Measurements from ENCODE around the gene HCRT.
"Not testable (repeated sequence)": the region's sequence is repeated elsewhere in the genome, so short reads cannot be mapped to it uniquely, and the experiment has no call there.

The HCRT gene

DNA sequence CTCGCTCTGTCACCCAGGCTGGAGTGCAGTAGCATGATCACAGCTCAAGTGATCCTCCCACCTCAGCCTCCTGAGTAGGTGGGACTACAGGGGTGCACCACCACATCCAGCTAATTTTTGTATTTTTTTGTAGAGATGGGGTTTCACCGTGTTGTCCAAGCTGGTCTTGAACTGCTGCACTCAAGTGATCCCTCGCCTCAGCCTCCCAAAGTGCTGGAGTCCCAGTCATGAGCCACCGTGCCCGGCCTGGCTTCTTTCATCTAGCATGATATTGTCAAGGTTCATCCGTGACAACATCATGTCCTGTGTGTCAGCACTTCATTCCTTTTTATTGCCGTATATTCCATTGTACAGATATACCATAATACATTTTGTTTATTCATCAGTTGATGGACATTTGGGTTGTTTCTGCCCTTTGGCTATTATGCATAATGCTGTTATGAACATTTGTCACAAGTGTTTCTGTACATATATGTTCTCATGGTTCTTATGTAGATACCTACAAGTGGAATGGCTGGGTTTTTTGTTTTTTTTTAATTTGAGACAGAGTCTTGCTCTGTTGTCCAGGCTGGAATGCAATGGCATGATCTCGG, 12.4 kb upstream of the HCRT start:
- DNase-seq (ENCODE audit: low read depth), result no peak

DNA sequence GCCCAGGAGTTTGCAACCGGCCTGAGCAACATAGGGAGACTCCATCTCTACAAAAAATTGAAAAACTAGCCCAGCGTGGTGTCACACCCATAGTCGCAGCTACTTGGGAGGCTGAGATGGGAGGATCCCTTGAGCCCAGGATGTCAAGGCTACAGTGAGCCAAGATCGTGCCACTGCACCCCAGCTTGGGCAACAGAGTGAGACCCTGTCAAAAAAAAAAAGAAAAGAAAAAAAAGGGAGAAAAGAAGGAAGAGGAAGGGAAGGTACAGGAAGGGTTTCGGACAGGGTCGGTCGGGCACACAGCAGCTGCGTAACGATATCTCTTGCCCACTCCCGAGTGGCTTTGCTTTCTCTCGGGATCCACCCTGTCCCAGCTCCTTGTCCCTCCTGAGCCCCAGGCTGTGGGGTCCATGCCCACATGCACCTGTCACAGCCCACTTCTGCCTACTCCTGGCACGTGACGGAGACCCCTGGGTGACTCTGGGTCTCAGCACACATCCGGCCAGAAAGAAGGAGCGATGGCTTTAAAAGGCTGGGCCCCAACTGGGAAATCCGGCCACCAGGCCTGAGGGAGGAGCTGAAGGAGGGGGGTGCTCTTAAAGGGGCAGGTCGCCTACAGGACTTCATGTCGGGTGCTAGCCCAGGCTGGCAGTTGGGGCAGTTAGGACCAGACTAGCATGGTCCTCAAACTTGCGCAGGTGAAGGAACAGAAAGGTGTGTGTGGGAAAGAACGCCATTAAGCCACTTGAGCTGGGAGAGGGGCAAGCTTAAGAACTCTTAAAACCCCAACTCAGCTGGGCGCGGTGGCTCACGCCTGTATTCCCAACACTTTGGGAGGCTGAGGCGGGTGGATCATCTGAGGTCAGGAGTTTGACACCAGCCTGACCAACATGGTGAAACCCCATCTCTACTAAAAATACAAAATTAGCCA, 9.0 kb upstream of the HCRT start, which contains the start of gene GHDC:
Gene GHDC (minus strand): TSS at position 526 of the 931 bp plus-strand sequence. CDS start 913 bp downstream, outside the sequence.
- DNase-seq (ENCODE audit: low read depth), result peak; percentile 71

DNA sequence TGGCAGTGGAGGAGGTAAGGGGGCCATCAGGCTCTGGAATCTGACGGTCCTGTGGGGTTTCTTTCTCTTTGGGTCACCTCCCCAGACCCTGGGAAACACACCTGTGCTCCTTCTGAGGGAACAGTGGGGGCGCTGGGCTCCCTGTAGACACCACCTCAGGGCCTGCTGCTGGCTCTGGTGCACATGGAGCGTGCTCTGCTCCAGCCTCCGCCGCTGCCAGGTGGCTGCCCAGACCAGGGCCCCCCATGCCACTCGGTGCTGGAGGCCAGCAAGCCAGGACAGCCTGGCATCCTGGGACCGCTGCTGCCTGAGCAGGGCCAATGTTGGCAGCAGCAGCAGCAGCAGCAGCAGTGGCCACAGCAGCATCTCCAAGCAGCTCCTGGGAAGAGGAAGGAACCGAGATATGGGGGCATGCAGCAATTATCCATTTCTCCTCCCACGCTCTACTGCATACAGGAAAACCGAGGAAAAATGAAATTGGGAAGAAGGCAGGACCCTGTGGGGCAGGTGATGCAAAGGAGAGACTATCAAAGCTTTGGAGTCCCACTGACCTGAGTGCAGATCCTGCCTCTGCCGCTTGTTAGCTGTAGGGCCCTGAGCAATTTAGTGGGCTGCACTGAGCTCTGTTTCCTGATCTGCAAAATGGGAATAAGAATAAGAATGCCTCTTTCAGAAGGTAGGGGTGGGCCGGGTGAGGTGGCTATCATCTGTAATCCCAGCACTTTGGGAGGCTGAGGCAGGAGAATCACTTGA, 8.1 kb upstream of the HCRT start:
- no peak for DNase-seq (ENCODE audit: low read depth)

DNA sequence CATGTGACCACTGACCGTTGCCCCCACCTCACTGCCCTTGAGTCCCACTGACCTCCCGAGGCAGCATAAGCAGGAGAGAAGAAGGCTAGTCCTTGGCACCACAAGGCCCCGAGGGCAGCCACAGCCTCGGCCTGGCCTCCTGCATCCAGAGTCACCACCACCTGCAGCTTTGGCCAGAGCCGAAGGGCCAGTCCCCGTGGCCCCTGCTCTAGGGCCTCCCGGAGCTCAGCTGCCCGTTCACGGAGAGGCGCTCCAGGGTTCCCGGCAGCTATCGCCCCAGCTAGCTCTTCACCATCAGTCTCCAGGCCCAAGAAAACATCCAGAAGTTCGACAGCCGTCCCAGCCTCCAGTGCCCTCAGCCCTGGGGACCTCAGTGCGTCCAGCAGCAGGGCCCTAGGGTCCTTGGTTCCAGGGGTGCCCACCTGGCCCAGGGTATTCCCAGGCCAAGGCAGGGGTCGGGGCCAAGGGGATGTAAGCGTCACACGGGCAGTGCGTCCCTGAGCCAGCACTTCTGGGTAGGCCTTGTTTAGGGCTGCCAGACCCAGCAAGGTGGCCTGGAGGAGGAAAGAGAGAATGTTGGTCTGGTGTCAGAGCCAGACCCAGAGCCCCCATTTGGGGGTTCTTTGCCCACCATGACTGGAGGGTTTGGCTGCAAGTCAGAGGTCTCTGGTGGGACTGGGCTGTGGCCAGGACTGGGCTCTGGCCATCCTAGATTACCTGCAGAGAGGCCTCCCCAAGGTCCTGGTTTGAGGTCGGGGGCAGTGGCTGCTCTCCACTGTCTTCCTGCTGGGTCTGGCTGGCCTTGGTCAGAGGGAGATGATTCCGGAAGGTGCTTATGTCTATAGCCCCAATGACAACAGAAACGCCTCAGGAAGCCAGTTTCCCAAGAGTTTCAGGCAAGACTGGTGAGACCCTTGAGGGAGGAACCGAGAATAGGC, 7.2 kb upstream of the HCRT start:
- no peak for DNase-seq (ENCODE audit: low read depth)

DNA sequence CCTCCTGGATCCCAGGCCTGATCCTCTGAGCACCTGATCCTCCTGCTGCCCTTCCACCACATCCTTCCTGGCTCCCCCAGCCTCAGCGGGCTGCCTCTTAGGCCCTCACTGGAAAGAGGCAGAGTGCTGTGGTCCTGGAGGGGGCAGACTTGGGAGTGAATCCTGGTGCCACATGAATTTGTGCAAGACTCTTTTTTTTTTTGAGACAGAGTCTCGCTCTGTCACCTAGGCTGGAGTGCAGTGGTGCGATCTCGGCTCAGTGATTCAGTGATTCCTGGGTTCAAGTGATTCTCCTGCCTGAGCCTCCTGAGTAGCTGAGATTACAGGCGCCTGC, 6.0 kb upstream of the HCRT start:
- DNase-seq (ENCODE audit: low read depth), result no peak

DNA sequence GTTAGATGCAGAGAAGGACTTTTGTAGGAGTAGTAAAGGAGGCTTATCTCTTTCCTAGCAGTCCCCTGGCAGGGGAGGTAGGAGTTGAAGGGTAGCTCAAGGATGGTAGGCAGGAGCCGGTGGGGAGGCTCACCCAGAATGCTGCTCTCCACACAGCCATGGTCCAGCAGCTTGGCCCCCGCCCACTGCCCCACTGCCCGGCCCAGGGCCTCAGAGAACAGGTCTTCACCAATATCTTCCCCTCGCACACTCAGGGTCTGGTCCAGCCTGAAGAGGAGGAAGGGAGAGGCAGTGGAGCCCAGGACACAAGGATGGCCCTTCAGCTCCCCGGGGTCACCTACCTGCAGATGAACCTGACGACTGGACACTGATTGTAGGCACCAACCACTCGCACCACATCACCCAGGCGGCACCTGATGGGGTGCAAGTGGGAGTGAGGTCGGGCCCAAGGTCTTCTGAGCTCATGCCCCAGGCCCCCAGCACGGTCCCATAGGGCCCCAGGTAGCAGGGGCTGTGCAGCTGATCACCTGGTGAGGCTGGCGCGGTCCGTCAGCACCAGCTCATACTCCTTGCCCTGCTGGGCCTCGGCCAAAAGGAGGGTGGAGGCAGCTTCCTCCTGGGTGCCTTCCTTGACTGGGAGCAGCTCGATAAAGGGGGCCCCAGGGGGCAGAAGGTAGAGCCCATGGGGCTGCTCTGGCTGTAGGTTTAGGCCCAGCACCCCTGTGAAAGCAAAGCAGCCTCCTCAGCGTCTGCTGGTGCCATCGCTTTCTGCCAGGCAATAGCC, 5.4 kb upstream of the HCRT start:
- DNase-seq (ENCODE audit: low read depth), result no peak

DNA sequence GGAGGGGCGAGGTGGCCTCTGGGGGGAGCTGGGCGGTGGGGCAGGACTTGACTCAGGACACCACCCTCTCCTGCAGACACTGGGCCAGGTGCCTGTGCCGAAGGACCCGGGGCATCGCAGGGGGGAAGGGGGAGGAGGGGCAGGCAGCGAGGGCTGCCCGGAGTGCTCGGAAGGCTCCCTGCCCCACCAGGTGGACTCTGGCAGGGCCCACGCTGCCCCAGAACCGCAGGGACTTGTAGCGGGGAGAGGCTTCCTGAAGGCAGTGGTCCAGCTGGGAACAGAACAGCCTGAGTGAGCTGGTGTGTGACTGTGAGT, 4.4 kb upstream of the HCRT start:
- no peak for DNase-seq (ENCODE audit: low read depth)

DNA sequence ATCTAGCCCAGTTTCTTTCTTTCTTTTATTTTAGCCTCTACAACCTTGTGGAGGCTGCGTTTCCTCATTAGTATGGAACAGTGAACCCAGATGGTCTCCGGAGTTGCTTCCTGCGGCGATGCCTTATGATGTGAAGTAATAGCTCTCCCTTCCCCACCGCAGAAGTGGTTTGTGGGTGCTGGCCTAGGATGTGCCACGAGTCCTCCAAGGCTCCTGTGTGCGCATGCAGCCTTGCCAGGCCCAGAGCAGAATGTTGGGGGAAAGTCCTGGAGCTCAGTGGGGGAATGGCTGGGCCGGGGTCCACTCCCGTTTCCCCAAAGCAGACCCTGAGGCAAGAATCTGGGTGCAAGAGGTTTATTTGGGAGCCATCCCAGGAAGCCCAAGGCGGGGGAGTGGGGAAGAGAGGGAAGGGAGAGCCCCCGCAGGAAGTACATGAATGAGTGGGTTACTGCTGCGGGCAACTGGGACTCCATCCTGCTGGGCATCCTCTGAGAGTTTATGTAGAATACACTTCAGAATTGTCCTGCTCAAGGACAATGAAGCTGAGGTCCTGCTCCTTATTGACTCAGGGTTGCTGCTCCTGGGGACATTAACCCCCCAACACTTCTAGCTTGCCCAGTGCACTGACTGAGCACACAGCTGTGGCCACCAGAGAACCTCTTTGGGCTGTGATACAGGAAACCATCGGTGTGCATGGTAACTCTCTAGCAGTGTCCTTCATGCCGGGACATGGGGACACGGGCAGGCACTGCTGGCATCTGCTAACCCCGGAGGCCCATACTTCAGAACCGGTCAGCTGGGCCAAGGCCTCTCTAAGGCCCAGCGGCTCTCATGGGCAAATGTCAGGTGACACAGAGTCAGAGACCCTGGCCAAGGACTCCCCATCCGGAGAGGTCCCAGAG, 3.7 kb upstream of the HCRT start:
- DNase-seq (ENCODE audit: low read depth), result no peak

DNA sequence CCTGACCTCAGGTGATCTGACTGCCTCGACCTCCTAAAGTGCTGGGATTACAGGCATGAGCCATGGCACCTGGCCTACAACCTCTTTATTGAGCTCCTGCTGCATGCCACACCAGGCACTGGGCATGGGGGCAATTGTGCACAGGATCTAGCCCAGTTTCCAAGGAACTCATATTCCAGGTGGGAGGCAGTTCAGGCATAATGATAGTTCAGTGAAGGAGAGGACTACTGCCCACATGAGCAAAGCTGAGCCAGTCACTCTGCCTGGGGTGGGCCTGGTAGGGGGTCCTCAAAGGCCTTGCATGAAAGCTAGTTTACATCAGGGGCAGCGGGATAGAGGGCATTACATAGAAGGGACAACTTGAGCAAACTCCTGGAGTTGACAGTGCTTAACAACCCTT, 2.6 kb upstream of the HCRT start:
- DNase-seq (ENCODE audit: low read depth), result no peak

DNA sequence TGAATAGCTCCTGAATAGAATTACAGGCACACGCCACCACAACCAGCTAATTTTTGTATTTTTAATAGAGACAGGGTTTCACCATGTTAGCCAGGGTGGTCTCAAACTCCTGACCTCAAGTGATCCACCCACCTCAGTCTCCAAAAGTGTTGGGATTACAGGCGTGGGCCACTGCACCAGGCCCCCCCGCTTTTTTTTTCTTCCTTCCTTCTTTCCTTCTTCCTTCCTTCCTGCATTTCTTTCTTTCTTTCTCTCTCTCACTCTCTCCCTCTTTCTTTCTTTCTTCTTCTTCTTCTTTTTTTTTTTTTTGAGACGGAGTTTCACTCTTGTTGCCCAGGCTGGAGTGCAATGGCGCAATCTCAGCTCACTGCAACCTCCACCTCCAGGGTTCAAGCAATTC, 939 bp upstream of the HCRT start:
- not testable (repeated sequence) for DNase-seq (ENCODE audit: low read depth)

DNA sequence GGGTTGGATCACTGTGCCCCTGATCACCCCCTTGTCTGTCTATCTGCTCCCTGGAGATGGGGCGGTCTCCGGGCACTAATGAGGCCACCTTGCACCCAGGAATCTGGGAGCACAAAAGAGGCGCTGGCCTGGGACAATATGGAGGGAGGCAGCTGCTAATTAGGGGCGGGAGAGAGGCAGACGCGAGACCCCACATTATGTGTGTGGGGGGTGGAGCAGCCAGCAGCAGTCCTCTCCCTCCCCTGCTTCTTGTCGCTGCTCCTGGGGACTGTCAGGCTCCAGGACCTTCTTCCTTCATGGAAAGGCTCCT, 324 bp upstream of the HCRT start:
- DNase-seq (ENCODE audit: low read depth), result no peak

DNA sequence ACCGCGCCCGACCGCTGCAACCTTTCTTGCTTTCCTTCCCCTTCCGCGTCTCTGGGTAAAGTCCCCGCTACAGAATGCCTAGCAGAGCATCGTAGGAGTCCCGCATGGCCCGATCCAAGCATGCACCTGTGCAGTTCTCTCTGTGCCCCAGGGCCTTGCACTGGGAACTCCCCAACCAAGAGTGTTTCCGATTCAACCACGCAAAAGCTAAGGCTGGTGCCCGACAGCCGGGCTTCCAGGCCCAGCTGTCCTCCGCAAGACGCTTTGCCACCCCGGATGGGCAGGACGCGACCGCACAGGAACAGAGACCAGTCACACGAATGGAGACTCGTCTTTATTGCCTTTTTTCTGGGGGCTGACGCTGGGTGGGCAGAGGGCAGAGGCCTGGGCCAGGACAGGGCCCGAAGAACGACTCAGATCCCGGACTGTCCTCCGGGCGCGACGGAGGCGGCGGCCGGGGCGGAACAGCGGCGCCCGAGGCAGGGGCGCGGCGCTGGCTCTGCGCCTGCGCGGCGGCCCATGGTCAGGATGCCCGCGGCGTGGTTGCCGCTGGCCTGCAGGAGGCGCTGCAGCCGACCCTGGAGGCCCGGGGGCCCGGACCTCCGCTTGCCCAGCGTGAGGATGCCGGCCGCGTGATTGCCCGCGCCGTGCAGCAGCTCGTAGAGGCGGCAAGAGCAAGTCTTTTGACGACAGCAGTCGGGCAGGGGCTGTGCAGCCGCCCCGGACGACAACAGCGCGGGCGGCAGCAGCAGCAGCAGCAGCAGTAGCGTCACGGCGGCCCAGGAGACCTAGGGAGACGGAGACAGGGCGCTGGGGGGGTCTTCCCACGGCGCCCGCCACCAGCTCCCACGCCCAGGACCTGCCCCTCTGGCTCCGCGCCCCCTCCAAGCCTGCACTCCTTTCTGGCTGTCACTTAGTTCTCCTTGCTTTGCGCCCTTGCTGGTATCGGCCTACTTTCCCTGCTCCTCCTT, 1.2 kb downstream of the HCRT start:
- peak; percentile 54 for DNase-seq (ENCODE audit: low read depth)

DNA sequence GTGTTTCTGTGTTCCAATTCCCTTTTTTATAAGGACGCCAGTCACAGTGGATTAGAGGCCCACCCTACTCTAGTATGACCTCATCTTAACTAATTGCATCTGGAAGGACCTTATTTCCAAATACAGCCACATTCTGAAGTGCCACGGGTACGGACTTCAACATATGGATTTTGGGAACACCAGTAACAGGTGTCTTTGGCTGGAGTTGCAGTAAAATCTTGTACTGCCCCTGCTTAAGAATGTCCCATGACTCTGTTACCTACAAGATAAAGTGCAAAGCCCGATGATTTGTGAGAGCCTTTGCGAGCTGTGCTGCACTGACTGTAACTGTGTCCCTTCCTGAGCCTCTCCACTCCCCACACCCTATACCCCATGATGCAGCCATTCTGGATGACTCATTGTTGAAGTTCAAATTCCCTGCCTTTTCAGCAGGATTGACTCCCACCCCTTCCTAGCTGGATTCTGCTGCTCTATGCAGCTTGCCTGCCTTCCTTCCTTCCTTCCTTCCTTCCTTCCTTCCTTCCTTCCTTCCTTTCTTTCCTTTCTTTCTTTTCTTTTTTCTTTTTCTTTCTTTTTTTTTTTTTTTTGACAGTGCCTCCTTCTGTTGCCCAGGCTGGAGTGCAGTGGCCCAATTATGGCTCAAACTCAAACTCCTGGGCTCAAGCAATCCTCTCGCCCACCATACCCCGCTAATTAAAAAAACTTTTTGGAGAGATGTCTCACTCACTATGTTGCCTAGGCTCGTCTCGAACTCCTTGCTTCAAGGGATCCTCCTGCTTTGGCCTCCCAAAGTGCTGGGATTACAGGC, 2.1 kb downstream of the HCRT start:
- DNase-seq (ENCODE audit: low read depth), result no peak

DNA sequence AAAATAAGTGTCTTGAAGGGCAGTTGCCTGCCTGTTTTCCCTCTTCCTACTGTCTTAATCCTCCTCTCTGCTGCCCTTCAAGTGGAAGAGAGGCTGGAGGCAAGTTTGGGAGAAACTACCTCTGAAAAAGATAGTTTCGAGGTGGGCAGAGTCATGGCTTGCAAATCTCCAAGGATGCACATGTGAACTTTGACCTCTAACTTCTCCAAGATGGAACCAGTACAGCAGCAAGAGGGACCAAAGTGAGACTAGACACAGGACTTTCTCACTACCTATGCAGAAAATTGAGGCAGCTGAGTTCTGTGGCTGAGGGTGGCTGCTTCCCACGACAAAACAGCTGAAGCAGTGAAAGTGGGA, 3.4 kb downstream of the HCRT start:
- DNase-seq (ENCODE audit: low read depth), result no peak

DNA sequence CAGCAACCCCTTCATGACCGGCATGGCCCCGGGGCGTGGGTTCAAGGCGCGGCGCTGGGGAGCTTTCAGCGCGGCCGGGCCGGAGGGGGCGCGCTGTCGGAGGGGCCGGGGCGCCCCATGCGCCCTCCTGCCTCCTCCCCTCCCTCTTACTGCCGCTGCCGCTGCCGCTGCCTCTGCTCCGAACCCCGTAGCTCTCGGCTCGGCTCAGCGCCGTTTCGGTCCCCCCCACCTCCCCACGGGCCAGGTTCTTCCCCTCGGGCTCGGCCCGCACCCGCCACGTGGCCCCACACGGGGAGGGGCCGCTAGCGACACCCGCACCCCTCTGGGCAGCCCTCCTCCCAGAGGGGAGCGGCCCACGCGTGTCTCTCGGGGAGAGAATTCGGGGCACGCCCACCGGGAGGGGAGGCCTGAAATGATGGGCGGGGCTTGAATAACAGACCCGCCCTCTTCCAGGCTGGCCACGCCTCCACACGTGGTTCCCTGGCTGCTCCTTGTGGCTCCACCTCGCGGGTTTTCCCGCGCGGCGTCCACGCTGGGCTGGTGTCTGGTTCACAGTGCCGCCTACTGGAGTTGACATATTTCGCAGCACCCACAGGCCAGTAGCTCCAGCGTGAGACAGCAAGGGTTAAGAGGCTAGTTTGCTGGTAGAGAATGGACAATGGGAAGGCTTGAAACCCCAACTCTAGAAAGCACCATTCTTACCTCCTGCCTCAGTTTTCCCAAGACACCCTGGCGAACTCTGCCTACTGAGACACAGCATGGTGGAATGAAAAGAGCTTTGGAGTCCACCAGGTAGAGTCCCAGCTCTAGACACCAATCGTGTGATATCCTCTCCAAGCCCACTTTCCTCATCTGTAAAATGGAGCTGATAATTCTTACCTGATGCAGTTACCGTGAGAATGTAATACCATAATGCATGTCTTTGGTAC, 4.1 kb downstream of the HCRT start, which contains the start of gene KCNH4:
Gene KCNH4 (minus strand): TSS at position 221 of the 929 bp plus-strand sequence. CDS start 197 bp downstream, at position 24.
- peak; percentile 70 for DNase-seq (ENCODE audit: low read depth)

DNA sequence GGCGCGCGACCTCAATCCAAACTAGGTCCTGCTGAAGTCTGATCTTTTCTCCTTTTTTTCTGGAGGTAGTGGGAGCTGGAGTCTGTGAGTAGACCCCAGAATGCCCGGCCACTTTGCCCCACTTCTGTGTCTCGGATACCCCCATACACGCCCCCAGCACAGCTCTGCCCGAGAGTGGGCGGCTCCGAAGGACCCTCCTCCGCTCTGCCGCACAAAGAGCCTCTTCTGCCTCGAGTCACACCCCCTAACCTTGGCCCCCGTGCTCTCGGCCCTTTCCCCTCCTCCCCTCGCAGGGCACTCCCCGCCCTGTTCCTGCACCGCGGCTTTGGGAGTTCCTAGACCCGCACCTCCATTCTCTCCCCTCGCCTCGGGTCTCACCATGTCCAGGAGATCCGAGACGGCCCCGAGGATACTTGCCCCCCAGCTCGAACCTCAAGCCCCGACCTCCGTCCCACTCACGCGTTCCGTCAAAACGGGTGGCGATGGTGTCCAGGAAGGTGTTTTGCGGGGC, 4.8 kb downstream of the HCRT start:
- no peak for DNase-seq (ENCODE audit: low read depth)

DNA sequence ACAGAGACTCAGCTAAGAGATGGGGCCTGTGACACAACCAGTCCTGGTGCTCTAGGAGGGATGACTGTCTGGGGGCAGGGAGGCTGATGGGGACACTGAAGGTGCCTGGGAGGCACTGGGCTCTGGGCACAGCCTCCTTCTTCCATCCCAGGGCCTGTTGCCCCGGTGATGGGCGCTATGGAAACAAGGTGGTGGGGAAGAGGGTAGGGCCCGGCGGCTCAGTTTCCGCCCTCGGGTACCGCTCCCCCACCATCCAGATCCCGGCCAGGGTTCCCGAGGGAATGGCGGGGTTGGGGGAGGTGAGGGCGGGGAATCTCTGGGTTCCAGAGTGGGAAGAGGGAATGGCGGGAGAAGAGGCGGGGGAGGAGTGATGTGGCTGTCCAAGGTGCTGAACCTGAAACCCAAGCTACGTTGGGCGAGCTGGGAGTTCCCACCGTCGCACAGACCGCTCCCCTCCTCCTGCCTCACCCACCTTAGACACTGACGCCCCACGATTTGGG, 5.3 kb downstream of the HCRT start:
- no peak for DNase-seq (ENCODE audit: low read depth)

Data from stimulated activated CD8-positive, alpha-beta memory T cell treated with anti-CD3 and anti-CD28 coated beads, Interleukin-12 subunit alpha, Interleukin-12 subunit beta, amount 100 ng/mL, for 1 hour (primary cell).